ENCODE measurements around the gene NDUFB1. TPM values are rescaled to one million over a fixed set of nuclear protein-coding genes. Genes with fewer than 3 reads are reported as not detected.

The NDUFB1 gene
- total and polyA plus RNA-seq, 2 of the 13 experiments (the other 11 are each of a cell fraction or from before 2014, with no cell fraction given) = 181 to 281 TPM

- TF ChIP-seq ZMYM2 (CRISPR knock-in tag; IDR thresholded peaks at IDR 0.05) (peak; percentile 75; the same call in 1 of the 2 replicates), ZFP91 (CRISPR knock-in tag; IDR thresholded peaks at IDR 0.05; ENCODE audit: borderline replicate concordance) (no peak), ZNF30 (CRISPR knock-in tag; IDR thresholded peaks at IDR 0.05) (no peak), THAP7 (CRISPR knock-in tag; IDR thresholded peaks at IDR 0.05) (no peak), KMT2B (CRISPR knock-in tag; IDR thresholded peaks at IDR 0.05) (no peak), GTF2F1 (IDR thresholded peaks at IDR 0.05; ENCODE audit: low read length) (peak; percentile 62; the same call in 1 of the 2 replicates), ZNF10 (CRISPR knock-in tag; IDR thresholded peaks at IDR 0.05; ENCODE audit: borderline replicate concordance, low read depth) (no peak), ZNF207 (IDR thresholded peaks at IDR 0.05; ENCODE audit: borderline replicate concordance) (no peak), ZNF569 (CRISPR knock-in tag; IDR thresholded peaks at IDR 0.05; ENCODE audit: borderline replicate concordance) (no peak), SETDB1 (CRISPR knock-in tag; IDR thresholded peaks at IDR 0.05; ENCODE audit: borderline replicate concordance) (no peak), ARID3A (IDR thresholded peaks at IDR 0.05; ENCODE audit: low read depth, low read length) (peak; percentile 42; the same call in 1 of the 2 replicates), HMG20B (CRISPR knock-in tag; conservative IDR thresholded peaks at IDR 0.05) (no peak), ZNF460 (CRISPR knock-in tag; IDR thresholded peaks at IDR 0.05; ENCODE audit: borderline replicate concordance) (peak; percentile 85), KAT2B (IDR thresholded peaks at IDR 0.05; ENCODE audit: borderline replicate concordance, low read depth, low read length) (no peak), ZNF788 (CRISPR knock-in tag; IDR thresholded peaks at IDR 0.05; ENCODE audit: borderline replicate concordance) (no peak), ZNF614 (CRISPR knock-in tag; IDR thresholded peaks at IDR 0.05; ENCODE audit: borderline replicate concordance) (no peak), ZNF121 (CRISPR knock-in tag; IDR thresholded peaks at IDR 0.05) (no peak), ZNF350 (CRISPR knock-in tag; IDR thresholded peaks at IDR 0.05; ENCODE audit: borderline replicate concordance, low read depth) (no peak), ZNF382 (CRISPR knock-in tag; IDR thresholded peaks at IDR 0.05; ENCODE audit: borderline replicate concordance) (no peak), AFF4 (CRISPR knock-in tag; IDR thresholded peaks at IDR 0.05) (no peak), TEAD3 (CRISPR knock-in tag; optimal IDR thresholded peaks at IDR 0.05; ENCODE audit: borderline replicate concordance) (peak; percentile 18), CHD2 (IDR thresholded peaks at IDR 0.05; ENCODE audit: low read depth, low read length) (no peak)
Measured at GRCh38 chr14:92108345-92109254, 12.9 kb downstream of the NDUFB1 start (continued).

Data from HepG2 (cell line).